CD4-positive, alpha-beta T cell treated with Interleukin-17A for 4 hours (primary cell): ENCODE results near the gene SSU72.
"Not testable (repeated sequence)": the region's sequence is repeated elsewhere in the genome, so short reads cannot be mapped to it uniquely, and the experiment has no call there.

Experiments
- DNase-seq: peaks from one replicate; pipeline ENCODE4 v3.0.0-alpha.2; 2020; ENCODE audit warnings: mixed read lengths

The SSU72 gene

DNA sequence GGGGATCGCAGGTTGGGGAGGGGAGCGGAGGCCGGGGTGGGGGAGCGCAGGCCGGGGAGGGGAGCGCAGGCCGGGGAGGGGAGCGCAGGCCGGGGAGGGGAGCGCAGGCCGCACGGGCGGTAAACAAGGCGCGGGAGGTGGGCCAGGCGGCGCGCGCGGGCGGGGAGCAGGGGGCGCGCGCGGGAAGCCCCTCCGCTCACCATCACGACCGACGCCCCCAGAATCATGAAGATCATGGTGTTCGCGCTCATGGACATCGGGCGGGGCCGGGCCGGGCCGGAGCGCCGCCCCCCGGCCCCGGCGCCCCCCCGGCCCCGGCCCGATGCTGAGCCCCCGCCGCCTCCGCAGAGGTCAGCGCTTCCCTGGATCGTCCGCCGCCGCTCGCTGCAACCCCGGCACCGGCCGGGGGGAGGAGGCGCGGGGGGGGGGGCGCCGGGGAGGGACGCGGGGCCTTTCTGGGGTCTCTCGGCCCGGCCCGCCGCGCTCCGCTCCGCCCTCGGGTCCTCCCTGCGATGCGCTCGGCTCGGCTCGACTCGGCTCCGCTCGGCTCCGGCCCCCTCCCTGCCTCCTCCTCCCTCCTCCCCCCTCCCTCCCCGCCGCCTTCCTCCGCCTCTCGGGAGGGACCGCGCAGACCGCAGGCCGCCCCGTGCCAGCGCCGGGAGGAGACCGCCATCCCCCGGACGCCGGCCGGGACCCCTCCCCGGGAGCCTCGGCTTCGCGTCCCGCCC lies 34.4 kb downstream of the SSU72 start, which contains the start of gene TMEM240:
TMEM240 (minus strand) TSS at position 535 of the 728 bp plus-strand sequence; CDS start at position 257, 278 bp downstream.
- DNase-seq = peak; percentile 70

DNA sequence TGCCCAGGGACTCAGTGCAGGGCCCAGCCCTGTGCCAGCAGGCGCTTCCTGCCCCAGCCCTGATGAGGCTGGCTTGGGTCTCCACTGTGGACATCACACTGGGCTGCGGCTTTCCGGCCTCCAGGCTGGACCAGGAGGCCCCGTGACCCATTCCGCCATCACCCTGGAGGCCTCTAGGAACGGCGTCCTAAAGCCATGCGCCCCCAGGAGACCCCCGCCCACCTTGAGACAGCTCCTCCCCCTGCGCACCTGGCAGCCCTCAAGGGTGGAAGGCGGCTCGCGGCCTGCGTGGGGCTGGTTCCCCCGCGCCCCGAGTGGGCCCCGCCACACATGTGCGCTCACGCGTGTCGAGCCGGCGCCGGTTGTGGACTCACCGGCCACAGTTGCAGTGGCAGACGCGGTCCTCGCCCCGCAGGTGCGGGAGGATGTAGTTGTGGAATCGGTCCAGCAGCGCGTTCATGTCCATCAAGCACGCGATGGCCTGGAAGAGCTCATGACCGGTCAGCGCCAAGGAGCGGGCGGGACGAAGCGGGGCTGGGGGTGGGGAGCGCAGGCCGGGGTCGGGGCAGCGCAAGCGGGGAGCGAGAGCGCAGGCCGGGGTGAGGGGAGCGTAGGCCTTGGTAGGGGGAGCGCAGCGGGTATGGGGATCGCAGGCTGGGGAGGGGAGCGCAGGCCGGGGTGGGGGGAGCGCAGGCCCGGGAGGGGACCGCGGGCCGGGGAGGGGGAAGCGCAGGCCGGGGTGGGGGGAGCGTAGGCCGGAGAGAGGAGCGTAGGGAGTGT lies 35.2 kb downstream of the SSU72 start:
- DNase-seq = no peak

DNA sequence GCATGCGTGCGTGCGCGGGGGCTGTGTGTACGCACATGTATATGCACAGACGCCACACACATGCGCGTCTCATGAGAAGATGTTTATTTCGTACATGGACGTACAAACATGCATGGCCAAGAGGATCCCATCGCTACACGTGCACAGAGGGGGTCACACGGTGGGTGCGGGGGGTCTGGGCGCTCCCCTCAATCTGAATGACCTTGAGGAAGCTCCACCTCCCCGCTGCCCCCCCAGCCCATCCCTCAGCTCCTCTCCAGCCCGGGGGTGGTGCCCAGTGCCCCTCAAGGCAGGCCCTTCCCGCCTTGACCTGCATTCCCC lies 35.7 kb downstream of the SSU72 start:
- no peak for DNase-seq

DNA sequence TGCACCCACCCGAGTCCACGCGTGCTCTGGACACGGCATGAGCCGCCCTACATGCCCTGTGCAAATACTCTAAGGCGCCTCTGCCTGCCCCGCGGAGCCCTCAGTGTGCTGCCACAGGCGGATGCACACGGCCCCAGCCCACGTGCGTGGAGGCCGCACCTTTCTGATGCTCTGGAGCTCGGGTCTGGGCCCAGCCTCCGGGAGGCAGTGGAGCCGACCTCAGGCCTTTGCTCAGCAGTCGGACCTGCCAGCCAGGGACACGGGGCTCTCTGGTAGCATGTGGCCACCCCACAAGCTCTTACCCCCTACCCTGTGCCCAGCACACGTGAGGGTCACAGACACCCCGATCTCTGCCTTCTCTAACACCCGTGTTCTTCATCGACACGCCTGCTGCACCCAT lies 36.3 kb downstream of the SSU72 start:
- no peak for DNase-seq

DNA sequence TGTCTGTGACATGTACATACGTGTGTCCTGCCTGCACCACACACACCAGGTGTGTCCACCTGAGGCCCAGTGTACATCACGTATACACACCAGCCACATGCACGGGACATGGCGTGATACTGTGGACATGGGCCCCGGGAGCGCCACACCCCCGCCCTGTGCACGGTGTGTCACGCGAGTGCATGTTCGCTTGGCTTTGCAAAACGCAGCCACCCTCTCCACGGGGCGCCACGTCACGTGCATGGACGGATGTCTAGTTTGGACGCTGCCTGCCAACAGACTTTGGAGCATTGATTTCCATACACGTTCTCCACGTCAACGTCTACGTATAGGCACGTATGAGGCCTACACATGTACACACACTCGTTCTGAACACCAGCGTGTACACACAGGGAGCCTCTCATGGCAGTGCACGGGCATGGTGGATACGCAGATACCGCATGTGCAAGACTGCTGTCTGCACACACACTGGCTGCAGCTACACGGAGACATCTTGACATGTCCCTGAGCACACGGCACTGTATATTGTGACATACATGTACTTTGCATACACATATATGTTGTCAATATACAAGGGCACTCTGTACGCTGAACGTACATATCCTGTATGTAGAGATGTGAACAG lies 36.9 kb downstream of the SSU72 start:
- no peak for DNase-seq

DNA sequence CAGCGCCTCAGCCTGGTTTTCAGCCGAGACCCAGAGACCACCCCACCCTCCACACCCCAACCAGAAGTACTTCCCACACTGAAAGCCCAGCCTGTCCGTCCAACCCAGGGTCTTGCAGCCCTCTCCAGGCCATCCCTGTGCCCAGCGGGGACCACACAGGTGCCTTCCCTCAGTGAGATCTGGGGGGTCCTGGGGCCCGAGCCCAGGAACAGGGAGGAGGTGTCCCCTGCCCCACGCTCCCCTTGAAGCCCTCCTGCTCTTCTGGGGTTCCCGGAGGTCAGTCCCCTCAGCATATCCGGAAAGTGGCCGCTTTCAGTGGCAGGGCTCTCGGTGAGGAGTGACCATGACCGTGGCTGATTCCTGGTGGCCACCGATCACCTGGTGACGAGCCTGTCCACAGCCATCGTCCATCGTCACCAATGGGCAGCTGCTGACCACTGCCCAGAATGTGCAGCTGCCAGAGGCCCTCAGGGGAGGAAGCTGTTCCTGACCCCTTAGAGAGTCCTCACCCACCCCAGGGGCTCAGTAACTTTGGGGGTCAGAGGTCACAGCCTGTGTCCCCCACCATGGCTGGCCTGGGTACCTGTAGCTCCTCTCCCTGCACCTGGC lies 37.6 kb downstream of the SSU72 start:
- DNase-seq = no peak

DNA sequence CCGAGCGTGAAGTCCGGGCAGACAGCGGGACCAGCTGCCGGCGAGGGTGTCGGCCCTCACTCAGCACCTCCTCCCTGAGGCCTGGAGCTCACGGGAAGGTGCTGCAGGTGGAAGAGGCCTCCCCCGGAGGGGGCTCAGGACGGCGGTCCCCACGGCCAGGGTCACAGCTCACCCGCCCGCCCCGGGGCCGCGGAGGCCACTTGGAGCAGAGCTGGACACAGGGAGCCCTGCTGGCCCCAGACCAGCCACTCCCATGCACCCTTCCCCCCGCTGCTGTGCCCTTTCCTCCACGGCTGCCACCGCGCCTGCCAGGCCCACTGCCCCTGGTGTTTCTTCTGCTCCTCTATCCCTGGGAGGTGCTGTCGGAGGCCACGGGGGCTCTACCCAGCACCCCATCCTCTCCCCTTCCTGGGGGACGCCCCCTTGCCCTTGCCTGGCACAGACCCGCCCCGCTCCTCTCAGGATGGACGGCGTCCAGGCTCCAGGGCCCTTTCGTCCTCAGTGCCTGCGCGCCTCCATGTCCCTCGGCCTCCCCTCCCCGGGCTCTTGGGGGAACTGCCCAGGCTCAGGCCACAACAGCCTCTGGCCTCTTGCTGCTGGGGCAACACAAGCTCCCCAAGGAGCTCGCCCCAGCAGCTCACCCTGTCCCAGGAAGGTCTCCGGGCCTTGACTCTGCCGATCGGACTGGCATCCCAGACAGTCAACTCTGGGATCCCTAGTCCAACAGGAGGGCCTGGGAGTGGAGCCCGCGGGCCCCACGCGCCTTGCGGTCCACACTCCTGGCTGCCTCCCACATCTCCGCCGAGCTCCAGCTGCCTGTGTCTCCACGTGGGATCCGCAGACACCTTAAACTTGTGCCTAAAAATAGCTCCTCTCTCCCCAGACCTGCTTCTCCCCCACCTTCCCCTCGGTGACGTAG lies 38.4 kb downstream of the SSU72 start:
- DNase-seq = no peak

DNA sequence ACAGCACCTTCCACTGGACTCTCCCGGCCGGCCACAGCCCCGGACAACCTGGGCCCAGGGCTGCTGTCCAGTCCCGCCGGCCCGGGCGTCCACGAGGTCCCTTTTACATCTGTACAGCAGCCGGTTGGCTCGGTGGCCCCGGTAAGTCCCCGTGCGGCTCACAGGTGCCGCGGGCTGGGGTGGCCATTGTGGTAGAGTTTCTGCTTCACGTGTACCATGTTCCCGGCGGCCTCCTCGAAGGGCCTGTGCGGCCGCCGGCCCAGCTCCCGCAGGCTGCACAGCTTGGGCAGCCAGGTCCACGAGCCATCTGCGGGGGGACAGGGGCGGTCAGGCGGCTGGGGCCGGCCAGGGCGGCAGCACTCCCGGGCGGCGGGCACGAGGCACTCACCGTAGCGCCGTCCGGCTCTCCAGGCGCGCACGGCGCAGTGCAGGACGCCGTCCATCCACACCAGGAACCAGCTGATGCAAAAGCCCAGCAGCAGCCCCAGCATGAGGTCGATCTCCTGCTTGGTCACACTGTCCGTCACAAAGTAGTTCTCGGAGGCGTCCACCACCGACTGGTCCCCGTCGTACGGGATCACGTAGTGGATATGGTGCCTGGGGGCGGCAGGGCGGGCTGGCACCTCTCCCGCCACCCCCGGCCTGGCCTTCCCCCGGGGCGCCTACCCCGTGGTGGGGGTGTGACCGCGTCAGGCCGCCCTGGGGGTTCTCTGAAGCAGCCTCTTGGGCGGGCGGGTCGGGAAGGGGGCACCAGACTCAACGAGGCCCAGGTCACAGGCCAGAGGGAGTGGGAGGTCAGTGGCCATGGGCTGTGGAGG lies 39.3 kb downstream of the SSU72 start:
- no peak for DNase-seq

DNA sequence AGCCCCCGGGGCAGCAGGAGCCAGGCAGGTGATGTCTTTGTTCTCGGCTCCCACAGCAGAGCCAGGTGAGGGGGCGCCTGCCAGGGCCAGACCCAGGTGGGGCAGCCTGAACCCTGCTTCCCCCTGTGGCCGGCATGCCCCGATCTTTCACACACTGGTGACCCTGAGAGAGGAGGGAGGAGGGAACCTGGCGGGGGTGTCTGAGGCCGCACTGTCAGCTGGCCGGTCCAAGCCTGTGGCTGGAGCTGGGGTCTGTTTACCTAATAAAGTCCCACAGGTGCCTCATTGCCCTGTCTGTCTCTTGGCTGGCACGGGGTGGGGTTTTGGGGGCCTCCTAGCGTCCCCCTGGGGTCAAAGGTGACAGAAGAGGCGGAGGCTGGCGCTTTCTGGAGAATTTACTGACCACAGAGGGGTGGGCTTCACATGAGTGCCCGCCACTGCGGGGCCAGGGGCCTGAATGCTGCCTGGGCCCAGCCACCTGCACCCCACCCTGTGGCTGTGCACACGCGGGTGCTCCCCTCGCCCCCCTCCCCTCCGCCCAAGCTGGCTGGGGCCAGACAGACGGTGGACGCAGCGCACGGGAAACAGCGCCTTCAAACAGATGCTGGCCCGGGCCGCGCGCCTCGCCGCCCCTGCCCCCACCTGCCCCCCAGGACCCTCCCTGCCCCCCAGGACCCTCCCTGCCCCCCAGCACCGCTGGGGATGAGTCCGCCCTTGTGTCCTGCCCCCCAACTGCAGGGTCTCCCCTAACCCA lies 40.1 kb downstream of the SSU72 start:
- DNase-seq = no peak

DNA sequence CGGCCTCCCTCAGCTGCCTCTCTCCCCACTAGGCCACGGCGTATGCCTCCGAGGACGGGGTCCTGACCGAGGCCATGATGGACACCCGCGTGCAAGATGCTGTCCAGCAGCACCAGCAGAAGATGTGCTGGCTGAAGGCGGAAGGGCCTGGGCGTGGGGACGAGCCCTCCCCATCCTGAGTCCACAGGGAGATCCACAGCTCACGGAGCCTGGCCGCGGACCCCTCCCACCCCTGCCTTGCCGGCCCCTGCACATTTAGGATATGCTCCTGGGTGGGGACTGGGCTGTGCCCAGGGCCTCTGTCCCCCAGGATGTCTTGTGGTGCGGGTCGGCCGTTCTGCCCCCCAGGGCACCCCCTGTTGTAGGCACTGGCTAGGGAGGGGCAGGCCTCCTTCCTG lies 40.8 kb downstream of the SSU72 start:
- DNase-seq = not testable (repeated sequence)

DNA sequence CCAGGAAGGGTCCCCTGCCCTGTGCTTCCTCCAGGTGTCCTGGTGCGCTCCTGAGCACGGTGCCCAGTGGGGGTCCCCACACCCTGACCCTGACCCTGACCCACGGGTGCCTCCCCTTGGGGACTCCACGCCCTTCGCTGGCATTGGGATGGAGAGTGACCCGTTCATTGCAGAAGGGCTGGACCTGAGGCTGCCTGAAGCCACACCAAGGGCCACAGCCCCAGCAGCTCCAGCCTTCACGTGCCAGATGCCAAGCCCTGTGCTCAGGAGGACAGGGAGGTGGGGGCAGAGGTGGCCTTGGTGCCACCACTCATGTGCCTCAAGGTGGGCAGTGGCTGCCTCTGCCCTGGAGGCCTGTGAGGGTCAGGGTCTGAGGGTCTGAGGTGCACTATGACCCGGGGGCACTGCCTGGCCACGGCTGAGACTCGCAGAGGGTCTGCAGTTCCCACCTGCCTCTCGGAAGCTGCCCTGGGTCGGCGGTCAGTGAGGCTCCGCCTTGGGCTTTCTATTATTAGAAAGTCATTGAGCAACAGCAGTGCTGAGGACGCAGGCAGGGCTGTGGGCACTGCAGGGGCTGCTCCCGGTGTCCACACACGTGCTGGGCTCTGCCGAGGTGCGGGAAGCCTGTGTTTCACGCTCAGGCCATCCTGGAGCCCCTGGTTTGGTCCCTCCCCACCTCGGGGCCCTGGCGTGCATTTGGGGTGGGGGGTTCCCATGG lies 41.3 kb downstream of the SSU72 start:
- not testable (repeated sequence) for DNase-seq

DNA sequence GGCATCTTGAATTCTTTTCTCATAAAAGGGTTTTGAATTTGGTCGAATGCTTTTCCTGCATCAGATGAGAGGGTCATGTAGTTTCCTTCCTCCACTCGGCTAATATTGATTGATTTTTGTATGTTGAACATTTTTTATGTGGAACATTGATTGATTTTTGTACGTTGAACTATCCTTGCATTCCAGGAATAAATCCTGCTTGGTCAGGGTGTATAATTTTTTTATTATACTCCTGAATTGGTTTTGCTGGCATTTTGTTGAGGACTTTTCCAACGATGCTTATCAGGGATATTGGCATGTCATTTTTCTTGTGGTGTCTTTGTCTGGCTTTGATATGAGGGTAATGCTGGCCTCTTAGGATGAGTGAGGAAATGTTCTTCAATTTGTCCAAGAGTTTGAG lies 42.7 kb downstream of the SSU72 start:
- DNase-seq = no peak

DNA sequence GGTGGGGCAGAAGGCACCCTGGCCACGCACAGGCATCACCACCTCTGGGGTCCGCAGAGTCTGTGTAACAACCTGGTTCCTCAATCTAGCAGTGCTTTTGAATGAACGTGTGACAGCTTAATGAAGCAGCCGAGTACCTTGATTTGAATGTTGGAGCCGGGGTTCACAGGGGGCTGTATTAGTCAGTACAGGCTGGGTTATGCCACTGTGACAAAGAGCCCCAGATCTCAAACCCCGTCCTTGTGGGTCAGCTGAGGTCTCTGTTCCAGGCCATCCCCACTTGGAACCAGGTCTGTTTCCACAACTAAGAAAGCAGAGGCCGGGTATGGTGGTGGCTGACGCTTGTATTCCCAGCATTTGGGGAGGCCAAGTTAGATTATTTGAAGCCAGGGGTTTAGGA lies 44.7 kb downstream of the SSU72 start:
- DNase-seq = no peak

DNA sequence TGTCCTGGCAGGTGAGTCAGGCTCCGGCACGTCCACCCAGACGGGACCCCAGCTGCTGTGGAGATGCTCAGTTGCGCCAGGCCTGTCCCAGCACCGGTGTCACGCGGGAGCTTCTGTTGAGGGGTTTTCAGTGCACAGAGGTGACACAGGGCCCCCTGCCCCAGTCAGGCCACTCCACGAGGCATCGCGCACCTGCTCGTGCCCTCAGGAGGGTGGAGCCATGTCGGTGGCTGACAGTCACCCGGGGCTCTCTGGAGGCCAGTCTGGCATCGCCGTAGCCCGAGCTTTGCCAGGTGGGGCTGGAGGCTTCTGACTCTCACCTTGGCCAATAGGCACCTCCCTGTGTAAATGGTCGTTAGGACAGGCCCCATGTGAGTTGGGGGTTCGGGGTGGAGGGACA lies 45.3 kb downstream of the SSU72 start:
- DNase-seq = no peak

DNA sequence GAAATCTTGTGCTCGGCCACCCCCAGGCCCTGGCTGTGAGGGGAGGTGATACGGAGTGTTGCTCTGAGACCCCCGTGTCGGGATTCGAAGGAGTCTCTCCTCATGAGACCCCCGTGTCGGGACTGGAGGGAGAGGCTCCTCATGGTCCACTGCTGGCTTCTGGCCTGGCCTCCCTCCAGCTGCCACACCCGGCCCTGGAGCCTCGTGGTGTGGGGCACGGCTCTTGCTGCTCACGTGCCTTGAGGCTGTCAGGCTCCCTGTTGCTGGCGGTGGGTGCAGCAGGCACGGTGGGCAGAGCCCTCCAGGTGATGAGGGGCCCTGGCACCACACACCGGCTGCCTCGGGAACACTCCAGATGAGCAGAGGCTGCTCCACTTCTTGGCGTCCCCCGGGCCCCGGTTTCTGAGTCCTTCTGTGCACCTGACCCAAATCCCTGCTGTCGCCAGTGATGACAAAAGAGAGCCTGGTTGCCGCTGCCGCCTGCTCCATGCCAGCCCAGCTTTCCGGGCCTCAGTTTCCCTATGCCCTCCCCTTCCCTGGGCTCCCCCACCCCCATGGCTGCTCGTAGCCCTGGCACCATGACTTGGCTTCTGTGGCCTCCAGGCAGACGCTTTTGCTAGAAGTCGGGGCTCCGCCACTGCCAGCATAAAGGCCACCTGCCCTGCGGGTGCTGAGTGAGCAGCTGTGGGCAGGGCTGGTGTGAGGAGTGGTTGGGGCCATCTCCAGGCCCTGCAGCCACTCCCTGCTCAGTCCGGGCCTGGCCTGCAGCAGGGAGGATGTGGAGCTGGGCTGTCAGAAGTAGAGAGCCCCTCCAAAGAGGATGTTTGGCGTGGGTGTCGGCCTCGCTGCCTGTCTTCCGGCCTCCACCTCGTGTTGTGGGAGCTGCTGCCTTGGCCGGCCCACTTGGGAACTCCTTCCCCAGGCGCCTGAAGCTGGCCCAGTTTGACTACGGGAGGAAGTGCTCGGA lies 46.1 kb downstream of the SSU72 start:
- no peak for DNase-seq

DNA sequence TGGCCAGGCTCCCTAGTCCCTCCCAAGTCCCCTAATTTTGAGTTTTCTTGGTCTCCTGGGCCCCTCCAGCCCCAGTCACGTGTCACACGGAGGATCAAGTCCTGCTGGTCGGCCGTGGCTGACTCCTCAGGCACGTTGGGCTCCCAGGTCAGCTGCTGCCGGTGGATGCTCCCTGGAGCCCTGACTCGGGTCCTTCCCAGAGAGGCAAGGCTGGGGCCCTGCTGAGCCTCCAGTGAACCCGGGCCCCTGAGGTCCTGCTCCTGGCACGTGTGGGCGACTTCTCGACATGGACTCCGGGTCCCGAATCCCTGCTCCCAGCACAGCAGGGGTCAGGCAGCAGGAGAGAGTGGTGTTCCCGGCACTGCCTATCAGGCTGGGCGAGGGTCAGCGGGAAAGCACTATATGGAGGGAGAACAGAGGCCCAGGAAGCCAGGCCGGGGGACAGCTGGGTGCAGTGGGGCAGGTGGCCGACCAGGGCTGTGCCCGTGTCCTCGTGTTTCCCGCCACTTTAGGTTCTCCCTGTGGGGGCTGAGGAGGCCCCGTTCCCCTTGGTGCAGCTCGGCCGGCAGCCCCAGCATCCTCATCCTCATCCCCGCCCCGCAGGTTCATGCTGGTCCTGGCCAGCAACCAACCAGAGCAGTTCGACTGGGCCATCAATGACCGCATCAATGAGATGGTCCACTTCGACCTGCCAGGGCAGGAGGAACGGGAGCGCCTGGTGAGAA lies 47.4 kb downstream of the SSU72 start:
- DNase-seq = no peak

DNA sequence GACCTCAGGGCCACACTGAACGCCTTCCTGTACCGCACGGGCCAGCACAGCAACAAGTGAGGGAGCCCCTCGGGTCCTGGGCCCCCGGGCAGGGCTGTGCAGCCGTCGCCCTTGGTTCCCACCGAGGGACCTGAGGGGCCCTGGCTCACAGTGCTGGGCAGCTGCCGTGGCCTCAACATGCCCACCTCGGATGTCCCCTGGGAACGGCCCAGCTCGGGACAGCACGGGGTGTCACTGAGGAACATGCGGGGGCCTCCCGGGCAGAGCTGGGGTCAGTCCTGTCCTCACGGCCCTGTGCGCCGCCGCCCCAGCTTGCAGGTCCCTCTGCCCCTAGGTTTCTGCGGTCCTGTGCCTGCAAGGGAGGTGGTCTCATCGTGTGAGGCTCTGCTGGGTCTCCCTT lies 48.2 kb downstream of the SSU72 start:
- DNase-seq = not testable (repeated sequence)

DNA sequence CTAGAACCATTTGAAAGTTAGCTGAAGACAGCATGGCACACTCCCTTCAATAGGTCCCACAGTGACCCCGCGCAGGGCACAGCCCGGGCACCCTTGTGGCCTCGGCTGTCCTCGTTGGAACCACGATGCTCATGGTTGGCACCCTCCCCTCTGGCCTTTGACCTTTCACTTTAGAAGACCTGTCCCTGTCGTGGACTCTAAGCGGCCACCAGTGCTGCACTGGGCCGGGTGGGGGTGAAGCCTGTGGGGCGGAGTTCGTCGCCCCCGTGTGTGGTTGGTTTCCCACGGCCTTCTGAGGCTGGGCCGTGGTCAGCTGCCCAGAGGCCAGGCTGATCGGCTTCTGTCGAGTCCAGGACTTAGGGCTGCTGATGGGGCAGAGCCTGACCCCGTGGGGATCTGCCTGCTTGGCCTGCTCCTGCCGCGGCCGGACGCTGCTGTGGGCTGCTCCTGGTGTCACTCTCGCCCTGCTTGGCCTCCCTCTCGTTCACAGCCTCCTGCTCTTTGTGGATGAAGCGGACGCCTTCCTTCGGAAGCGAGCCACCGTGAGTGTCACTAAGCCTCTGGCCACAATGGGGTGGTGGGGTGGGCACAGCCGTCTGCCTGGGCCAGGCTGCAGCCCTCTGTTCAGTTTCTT lies 49.8 kb downstream of the SSU72 start:
- not testable (repeated sequence) for DNase-seq
